Measurements from ENCODE around the gene PRKN. TPM values are rescaled to one million over a fixed set of nuclear protein-coding genes. Genes with fewer than 3 reads are reported as not detected.

PRKN gene
- total and polyA plus RNA-seq, 2 experiments from 2014 or later: 0.10 to 0.84 TPM

DNA sequence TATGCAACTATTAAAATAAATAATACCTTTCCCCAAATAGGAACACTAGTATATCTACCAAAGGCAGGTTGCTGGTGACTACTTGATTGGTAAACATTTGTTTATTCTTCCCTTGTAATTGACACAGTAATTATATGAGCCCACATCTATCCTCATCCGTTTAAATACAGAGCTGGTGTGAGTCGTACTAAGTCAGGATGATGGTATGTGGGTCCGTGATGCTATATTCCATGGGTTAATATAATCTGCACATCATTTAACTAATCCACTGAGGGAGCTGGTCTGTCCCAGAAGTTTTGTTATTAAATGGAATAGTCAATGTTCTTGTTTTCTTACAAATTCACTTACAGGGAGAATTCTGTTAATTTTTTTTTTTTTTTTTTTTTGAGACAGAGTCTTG lies 1289.7 kb downstream of the PRKN start:
- H3K4me2 ChIP-seq: no peak overlapping the region
- H3K4me3 ChIP-seq: no peak overlapping the region
- H4K20me1 ChIP-seq (replicated peaks; ENCODE audit: insufficient read depth): no peaks in the 10 kb centered on the region
- TF ChIP-seq CREB1 (CRISPR knock-in tag; IDR thresholded peaks at IDR 0.05; ENCODE audit: low read depth) (no peak), POLR2AphosphoS5 (IDR thresholded peaks at IDR 0.05; ENCODE audit: low read depth) (no peak), EZH2phosphoT487 (IDR thresholded peaks at IDR 0.05; ENCODE audit: unreplicated experiment) (no peak), JUNB (IDR thresholded peaks at IDR 0.05; ENCODE audit: unreplicated experiment) (no peak), EZH2 (IDR thresholded peaks at IDR 0.05; ENCODE audit: low read depth, unreplicated experiment) (no peak), STAT1 (IDR thresholded peaks at IDR 0.05; ENCODE audit: unreplicated experiment) (no peak), NANOG (IDR thresholded peaks at IDR 0.05; ENCODE audit: borderline replicate concordance) (no peak), ZNF331 (CRISPR knock-in tag; IDR thresholded peaks at IDR 0.05; ENCODE audit: low read depth) (no peak)
- TF ChIP-seq, protein P1, sequence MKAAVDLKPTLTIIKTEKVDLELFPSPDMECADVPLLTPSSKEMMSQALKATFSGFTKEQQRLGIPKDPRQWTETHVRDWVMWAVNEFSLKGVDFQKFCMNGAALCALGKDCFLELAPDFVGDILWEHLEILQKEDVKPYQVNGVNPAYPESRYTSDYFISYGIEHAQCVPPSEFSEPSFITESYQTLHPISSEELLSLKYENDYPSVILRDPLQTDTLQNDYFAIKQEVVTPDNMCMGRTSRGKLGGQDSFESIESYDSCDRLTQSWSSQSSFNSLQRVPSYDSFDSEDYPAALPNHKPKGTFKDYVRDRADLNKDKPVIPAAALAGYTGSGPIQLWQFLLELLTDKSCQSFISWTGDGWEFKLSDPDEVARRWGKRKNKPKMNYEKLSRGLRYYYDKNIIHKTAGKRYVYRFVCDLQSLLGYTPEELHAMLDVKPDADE (IDR thresholded peaks at IDR 0.05): no peak
- TF ChIP-seq, protein P2, sequence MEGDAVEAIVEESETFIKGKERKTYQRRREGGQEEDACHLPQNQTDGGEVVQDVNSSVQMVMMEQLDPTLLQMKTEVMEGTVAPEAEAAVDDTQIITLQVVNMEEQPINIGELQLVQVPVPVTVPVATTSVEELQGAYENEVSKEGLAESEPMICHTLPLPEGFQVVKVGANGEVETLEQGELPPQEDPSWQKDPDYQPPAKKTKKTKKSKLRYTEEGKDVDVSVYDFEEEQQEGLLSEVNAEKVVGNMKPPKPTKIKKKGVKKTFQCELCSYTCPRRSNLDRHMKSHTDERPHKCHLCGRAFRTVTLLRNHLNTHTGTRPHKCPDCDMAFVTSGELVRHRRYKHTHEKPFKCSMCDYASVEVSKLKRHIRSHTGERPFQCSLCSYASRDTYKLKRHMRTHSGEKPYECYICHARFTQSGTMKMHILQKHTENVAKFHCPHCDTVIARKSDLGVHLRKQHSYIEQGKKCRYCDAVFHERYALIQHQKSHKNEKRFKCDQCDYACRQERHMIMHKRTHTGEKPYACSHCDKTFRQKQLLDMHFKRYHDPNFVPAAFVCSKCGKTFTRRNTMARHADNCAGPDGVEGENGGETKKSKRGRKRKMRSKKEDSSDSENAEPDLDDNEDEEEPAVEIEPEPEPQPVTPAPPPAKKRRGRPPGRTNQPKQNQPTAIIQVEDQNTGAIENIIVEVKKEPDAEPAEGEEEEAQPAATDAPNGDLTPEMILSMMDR (conservative IDR thresholded peaks at IDR 0.05; ENCODE audit: low read depth in 2 of 2): no peak
- TF ChIP-seq, protein P3, sequence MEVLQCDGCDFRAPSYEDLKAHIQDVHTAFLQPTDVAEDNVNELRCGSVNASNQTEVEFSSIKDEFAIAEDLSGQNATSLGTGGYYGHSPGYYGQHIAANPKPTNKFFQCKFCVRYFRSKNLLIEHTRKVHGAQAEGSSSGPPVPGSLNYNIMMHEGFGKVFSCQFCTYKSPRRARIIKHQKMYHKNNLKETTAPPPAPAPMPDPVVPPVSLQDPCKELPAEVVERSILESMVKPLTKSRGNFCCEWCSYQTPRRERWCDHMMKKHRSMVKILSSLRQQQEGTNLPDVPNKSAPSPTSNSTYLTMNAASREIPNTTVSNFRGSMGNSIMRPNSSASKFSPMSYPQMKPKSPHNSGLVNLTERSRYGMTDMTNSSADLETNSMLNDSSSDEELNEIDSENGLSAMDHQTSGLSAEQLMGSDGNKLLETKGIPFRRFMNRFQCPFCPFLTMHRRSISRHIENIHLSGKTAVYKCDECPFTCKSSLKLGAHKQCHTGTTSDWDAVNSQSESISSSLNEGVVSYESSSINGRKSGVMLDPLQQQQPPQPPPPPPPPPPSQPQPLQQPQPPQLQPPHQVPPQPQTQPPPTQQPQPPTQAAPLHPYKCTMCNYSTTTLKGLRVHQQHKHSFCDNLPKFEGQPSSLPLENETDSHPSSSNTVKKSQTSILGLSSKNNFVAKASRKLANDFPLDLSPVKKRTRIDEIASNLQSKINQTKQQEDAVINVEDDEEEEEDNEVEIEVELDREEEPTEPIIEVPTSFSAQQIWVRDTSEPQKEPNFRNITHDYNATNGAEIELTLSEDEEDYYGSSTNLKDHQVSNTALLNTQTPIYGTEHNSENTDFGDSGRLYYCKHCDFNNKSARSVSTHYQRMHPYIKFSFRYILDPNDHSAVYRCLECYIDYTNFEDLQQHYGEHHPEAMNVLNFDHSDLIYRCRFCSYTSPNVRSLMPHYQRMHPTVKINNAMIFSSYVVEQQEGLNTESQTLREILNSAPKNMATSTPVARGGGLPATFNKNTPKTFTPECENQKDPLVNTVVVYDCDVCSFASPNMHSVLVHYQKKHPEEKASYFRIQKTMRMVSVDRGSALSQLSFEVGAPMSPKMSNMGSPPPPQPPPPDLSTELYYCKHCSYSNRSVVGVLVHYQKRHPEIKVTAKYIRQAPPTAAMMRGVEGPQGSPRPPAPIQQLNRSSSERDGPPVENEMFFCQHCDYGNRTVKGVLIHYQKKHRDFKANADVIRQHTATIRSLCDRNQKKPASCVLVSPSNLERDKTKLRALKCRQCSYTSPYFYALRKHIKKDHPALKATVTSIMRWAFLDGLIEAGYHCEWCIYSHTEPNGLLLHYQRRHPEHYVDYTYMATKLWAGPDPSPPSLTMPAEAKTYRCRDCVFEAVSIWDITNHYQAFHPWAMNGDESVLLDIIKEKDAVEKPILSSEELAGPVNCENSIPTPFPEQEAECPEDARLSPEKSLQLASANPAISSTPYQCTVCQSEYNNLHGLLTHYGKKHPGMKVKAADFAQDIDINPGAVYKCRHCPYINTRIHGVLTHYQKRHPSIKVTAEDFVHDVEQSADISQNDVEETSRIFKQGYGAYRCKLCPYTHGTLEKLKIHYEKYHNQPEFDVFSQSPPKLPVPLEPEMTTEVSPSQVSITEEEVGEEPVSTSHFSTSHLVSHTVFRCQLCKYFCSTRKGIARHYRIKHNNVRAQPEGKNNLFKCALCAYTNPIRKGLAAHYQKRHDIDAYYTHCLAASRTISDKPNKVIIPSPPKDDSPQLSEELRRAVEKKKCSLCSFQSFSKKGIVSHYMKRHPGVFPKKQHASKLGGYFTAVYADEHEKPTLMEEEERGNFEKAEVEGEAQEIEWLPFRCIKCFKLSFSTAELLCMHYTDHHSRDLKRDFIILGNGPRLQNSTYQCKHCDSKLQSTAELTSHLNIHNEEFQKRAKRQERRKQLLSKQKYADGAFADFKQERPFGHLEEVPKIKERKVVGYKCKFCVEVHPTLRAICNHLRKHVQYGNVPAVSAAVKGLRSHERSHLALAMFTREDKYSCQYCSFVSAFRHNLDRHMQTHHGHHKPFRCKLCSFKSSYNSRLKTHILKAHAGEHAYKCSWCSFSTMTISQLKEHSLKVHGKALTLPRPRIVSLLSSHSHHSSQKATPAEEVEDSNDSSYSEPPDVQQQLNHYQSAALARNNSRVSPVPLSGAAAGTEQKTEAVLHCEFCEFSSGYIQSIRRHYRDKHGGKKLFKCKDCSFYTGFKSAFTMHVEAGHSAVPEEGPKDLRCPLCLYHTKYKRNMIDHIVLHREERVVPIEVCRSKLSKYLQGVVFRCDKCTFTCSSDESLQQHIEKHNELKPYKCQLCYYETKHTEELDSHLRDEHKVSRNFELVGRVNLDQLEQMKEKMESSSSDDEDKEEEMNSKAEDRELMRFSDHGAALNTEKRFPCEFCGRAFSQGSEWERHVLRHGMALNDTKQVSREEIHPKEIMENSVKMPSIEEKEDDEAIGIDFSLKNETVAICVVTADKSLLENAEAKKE (CRISPR knock-in tag; IDR thresholded peaks at IDR 0.05): no peak
- Mint-ChIP-seq H3K27me3 (ENCODE audit: insufficient read depth, low read depth, poor library complexity) (peaks cover 9% of the 10 kb centered on the region), H3K4me1 (peaks cover 22% of the 10 kb centered on the region), H3K36me3 (ENCODE audit: low read depth) (no peaks in the 10 kb centered on the region), H3K9me3 (no peaks in the 10 kb centered on the region), H3K4me3 (no peak overlapping the region), H3K27ac (no peak overlapping the region)
- DNase-seq (ENCODE audit: low spot score) (no peak), ATAC-seq (no peak)
- no peak overlapping the region for H2AFZ ChIP-seq
- no peaks in the 10 kb centered on the region for H3K36me3 ChIP-seq (ENCODE audit: insufficient read depth)
- no peaks in the 10 kb centered on the region for H3K79me2 ChIP-seq (replicated peaks; ENCODE audit: insufficient read depth)
- H3F3A ChIP-seq (replicated peaks; ENCODE audit: low read depth): no peaks in the 10 kb centered on the region
- H3K27ac ChIP-seq (ENCODE audit: low read depth): no peak overlapping the region
- peaks cover 8% of the 10 kb centered on the region; the same call in 1 of the 2 replicates for H3K27me3 ChIP-seq (ENCODE audit: insufficient read depth)
- no peaks in the 10 kb centered on the region for H3K4me1 ChIP-seq (ENCODE audit: insufficient read depth)
- no peaks in the 10 kb centered on the region for H3K9me2 ChIP-seq (ENCODE audit: insufficient read depth)

Measured in GM23338 (cell line).